GM18870 (cell line): ENCODE results near the gene POTEF.
A peak's percentile ranks its signal among the peaks of the same experiment; 100 is the strongest.
"Not testable (repeated sequence)": the region's sequence is repeated elsewhere in the genome, so short reads cannot be mapped to it uniquely, and the experiment has no call there.

Experiments
- ATAC-seq: cut with Tn5 transposase; IDR thresholded peaks from one replicate; pipeline ENCODE4 v1.9.1; 2021; ENCODE audit warnings: moderate library complexity; ENCODE audit not compliant: unreplicated experiment

POTEF gene

DNA sequence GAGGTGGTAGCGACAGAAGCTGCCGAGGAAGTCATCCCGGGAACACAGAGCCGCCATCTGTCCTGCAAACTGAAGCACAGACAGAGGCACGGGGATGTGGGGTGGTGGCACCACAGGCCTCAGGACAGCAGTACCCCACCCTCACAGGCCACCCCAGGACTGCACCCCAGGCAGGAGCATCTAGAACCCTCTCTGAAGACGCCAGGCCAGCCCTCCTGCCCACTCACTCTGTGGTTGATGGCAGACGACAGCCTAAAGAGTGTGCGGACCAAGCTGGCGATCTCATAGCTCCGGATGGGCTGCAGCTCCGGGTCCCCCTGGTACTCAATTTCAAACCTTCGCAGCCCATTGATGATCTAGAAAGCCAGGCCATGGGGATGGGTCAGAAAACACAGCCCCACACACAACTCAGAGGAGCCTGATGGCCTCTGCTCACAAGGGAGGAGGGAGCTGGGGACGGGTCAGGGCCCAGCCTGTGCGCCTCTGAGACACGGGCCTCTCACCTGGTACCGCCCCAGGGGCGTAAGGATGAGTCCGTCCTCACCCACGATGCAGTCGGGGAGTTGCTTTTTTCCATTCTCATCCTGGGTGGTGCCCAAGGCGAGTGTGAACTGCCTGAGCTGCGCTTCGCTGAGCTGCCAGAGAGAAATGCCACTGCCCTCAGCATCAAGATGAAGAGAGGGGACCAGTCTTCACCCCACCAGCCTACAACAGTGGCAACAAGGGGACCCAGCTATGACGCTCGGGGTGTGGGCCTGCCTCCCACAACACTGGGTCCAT lies 24.0 kb upstream of the POTEF start:
- ATAC-seq, result no peak

- ATAC-seq, result not testable (repeated sequence)
These were observed 23.3 kb upstream of the POTEF start for GRCh38 chr2:130152136-130152815.

- not testable (repeated sequence) for ATAC-seq
These were observed 22.1 kb upstream of the POTEF start for GRCh38 chr2:130151145-130151512.

- ATAC-seq, result no peak
These were observed 21.4 kb upstream of the POTEF start for GRCh38 chr2:130150181-130151144.

- not testable (repeated sequence) for ATAC-seq
These were observed 19.5 kb upstream of the POTEF start for GRCh38 chr2:130148515-130148914.

DNA sequence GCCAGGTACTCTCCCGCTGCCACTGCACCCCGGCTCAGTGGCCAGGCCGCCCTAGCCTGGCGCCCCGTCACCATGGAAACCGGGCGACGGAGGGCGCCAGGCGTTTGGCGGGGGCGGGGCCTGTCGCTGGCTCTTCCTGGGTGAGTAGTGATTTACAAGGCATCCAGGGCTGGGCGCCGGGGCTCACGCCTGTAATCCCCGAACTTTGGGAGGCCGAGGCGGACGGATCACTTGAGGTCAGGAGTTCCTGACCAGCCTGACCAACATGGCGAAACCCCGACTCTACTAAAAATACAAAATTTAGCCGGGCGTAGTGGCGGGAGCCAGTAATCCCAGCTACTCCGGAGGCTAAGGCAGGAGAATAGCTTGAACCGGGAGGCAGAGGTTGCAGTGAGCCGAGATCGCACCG lies 16.0 kb upstream of the POTEF start, which contains the start of gene CCDC74B:
CCDC74B (minus strand) TSS at position 107 of the 409 bp plus-strand sequence. CDS start 116 bp downstream, outside the sequence.
- peak; percentile 60 for ATAC-seq

- ATAC-seq, result not testable (repeated sequence)
These were observed 14.4 kb upstream of the POTEF start for GRCh38 chr2:130143266-130144039.

DNA sequence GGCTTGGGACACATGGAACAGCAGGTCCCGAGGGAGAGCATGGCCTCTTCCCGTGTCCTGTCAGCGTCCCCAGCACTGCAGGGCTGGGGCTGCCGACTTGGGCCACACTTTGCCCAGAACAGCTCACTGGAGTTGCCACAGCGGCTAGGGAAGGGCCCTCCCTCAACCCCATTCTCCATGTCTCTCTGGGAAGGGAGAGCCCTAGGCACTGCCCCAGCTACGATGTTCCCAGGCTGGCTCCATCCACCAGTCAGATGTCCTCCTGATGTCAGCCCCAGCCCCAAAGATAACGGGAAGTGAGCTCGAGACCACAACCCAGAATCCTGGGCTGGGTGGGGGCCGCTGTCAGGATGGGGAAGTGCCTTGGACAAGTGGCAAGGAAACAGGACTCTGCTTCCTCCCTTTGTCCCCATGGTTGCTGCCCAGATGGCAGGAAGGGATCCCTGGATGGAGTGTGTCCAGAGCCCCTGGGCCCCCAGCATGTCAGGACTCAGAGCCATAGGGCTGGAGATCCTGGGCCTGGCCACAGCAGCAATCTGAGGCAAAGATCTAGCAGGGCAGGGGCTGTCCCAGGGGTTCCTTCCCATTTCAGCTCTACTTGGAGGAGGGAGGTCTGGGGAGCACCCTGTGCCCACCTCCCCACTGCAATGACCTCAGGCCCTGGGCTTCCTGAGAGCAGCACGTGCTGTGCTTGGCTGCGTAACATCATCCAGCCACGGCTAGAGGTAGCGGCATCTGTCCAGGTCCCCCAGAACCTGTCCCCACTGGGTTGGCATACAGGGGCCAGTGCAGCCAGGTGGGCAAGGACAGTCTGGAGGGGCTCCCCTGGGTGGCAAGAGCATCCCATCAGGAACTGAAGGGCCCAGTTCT lies 13.6 kb upstream of the POTEF start:
- ATAC-seq, result not testable (repeated sequence)

DNA sequence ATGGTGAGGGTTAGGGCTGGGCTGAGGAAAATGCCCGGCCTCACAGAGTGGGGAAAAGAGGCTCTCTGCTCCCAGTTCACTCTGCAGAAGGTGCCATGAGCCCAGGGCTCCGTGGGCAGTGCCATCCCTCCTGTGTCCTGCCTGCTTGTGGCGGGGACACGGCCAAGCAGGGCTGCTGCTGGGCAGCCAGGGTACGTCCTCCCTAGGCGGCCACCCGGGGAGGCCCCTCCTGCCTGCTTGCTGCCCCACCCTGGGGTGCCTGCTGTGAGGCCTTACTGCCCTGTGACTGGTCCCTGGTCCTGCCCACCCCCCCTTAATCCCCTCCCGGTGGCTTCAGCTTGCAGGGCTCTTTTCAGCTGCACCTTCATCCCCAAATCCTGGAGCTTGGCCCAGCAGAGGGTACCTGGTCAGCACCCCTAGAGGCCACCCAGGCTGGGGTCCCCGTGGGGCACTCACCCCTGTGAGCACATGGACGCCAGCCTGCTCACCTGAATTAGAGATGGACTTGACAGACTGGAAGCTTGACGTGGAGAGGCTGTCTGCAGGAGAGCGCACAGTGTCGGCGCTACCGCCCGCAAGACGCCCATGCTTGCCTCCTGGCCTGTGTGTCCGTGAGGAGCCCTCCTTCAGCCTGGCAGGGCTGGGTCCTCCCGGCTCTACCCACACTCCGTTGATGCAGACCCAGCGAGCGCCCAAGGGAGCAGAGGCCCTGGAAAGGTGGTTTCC lies 12.8 kb upstream of the POTEF start:
- ATAC-seq, result not testable (repeated sequence)

DNA sequence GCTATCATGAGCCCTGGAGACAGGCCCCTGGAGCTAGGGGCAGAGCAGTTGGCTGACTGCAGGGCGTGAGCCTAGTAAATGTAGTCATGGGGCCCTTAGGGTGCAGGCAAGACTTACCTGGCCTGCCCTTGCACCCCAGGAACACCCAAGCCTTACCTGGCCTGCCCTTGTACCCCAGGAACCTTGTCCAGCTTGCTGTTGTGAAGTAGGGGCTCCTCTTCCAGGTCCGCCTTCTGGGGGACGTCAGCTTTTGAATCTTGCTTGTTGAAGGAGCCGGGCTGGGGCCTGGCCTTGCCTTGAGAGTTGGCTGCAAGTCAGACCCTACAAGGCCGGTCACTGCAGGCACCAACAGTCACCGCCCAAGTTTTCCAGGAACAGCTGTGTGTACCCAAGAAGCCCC lies 12.0 kb upstream of the POTEF start:
- ATAC-seq, result not testable (repeated sequence)

DNA sequence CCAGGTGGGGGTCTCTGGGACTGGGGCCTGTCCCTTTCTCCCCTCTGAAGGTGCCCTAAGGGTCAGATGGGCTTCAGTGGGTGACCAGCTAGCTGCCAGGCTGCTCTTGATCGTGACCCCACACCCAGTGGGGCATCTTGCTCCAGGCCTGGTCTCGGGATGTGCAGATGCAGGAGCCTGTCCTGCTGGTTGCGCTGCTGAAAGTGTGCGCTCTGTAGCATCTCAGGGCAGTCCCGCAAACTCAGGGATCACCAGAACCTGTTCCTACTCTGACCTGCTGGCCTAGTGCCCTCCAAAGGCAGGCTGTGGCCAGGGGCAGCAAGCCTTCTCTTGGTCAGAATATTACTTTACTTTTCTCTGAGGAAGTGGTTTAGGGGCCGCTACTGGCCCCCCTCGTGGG lies 11.5 kb upstream of the POTEF start:
- not testable (repeated sequence) for ATAC-seq

- ATAC-seq, result not testable (repeated sequence)
These were observed 10.6 kb upstream of the POTEF start for GRCh38 chr2:130139331-130140280.

DNA sequence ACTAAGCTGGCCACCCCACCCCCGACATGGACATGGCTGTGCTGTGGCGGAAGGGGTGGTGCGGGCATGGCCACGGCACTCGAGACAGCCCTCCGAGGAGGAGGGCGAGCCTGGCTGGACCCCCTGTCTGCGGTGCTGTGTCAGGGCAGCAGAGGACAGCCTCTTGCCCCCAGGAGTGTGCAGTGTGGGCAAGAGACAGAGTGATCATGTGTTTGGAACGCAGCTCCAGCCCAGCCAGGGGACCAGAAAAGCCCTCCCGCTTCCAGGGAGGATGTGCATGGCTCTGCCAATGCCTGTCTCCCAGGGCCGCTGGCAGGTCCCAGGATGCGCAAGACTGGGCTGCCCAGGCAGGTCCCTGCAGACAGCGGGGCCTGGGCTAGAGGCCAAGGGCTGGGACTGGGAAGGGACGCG lies 9.8 kb upstream of the POTEF start:
- ATAC-seq, result not testable (repeated sequence)

DNA sequence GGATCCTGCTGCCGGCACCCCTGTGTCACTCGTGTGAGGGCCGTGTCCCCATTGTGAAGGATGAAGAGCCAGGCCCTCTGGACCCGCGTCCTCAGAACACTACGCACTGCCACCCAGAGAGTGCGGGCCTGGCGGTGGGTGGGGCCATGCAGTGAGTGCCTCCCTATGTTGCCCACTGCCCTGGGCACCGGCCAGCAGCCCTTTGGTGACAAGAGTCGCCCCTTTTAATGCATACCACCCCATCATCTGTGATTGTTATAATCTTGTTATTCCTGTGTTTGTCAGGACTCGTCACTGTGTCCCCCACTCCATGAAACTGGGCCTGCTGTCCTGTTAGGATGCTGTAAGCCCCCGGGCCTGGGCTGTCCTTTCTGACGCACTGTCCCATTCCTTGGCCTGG lies 9.3 kb upstream of the POTEF start:
- not testable (repeated sequence) for ATAC-seq

DNA sequence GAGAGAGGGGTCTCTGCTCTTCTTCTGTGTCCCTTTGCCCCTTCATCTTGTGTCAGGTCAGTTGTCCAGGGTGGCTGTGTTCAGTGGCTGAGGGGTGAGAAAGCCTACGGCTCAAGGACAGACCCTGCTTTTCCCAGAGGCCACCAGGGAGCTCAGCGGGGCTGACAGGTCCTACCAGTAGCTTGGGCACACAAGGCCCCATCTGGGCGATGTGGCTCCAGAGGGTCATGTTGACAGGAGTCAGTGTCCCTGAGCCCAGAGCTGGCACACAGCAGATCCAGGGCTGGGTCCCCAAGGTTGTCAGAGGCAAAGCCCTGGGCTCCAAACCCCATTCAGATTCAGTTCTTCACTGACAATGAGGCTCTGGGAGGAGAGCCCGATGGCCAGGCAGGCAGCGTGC lies 8.1 kb upstream of the POTEF start:
- ATAC-seq, result not testable (repeated sequence)

DNA sequence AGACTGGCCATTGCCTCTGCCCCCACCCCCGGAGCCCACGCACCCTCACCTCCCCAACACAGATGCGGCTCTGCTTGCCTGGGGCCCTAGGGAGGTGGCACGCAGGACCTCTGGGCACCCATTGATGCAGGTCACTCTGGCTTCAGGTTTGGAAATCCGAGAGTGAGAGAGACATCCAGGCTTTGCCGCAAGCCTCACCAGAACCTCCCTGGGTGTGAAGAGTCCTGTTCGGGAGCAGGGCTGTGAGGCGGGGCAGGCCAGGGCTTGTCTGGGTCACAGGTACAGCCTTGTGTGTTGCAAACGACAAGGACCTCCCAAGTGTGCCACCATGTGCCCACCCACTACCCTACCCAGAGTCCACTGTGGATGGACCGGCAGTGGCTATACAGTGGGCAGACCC lies 7.5 kb upstream of the POTEF start:
- not testable (repeated sequence) for ATAC-seq

DNA sequence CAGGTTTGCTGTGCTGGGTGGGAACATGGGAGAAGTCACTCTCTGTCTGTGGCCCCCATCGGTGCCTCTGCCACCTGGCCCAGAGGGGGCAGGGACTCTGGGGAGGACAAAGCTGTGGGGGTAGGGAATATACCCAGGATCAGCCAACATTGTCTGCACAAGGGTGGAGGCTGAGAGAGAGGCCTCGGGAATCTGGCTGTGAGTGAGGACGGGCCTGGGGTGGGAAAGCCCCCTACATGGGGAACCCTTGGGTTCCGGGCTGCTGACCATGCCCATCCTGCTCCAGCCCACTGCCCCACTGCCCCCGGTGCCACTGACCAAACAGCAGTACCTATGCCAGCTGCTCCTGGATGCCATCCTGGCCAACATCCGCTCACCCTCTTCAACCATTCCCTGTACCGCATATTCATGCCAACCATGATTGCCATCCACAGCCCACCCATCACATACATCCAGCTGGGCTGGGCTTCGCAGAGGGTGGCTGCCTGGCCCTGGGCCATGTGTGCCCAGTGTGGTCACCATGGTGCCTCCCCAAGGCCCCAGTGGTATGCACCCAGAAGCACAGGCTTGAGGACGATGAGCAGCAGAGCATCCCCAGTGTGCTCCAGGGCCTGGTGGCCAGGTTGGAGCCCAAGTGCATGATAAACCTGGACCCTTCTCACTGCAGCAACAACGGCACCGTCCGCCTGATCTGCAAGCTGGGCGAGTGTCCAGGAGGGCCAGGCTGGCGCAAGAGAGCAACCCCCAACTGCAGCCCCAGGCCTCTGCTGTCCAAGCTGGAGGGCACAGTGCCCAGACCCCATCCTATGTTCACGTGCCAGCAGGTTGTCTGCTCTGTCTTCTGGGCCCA lies 6.9 kb upstream of the POTEF start:
- no peak for ATAC-seq
